GM06990 (cell line): Measurements from ENCODE around the gene PRM3.

Source experiments
- DNase-seq: peaks from one replicate; pipeline ENCODE4 v3.0.0-alpha.2; 2011; ENCODE audit not compliant: insufficient read length; ENCODE audit errors: extremely low read depth
- H3K27me3 ChIP-seq: replicated peaks from 2 replicates; pipeline ENCODE4 v1.6.0; 2011; ENCODE audit warnings: low read length; ENCODE audit not compliant: control insufficient read depth, insufficient read depth
- H3K36me3 ChIP-seq: 2 replicates; pipeline ENCODE4 v1.5.1; 2011; ENCODE audit warnings: low read length; ENCODE audit not compliant: control insufficient read depth, insufficient read depth
- H3K4me3 ChIP-seq: replicated peaks from 2 replicates; pipeline ENCODE4 v1.5.1; 2011; ENCODE audit warnings: low read depth, mild to moderate bottlenecking, control low read depth, low read length
- TF ChIP-seq, protein P1 (sequence below): IDR thresholded peaks from 2 replicates; pipeline ENCODE4 v1.5.1; 2011; ENCODE audit warnings: low read length, control low read depth, mild to moderate bottlenecking, inconsistent platforms; ENCODE audit not compliant: insufficient read depth, poor library complexity, severe bottlenecking

PRM3 gene

DNA sequence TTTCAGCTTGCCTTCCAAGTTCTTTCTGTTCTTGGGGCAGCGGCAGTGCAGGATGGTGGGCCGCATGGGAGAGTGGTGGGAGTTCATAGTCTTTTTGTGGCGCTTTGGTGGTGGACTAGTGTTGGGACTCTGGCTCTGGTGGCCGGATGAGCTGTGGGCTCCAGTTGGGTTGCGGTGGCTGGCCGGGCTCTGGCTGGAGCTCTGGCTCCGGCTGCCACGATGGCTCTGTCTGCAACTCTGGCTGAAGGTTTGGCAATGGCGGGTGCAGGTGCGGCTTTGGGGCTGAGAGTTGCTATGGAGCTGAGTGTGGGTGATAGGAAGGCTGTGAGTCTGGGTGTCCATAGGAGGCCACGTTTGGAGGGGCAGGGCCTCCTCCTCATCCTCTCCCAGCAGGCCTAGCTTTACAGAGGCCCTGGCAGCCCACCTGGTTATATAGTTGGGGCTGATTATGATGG, 4.5 kb downstream of the PRM3 start, which contains the start of gene TNP2:
TSS of gene TNP2 (minus strand) at position 405 of the 455 bp plus-strand sequence. CDS start at position 342, 63 bp downstream.
- Histone ChIP-seq H3K36me3 (no peaks in the 10 kb centered on the region), H3K27me3 (no peaks in the 10 kb centered on the region; the same call in 1 of the 2 replicates), H3K4me3 (no peak within 1 kb of the TSS)
- TF ChIP-seq, protein P1, sequence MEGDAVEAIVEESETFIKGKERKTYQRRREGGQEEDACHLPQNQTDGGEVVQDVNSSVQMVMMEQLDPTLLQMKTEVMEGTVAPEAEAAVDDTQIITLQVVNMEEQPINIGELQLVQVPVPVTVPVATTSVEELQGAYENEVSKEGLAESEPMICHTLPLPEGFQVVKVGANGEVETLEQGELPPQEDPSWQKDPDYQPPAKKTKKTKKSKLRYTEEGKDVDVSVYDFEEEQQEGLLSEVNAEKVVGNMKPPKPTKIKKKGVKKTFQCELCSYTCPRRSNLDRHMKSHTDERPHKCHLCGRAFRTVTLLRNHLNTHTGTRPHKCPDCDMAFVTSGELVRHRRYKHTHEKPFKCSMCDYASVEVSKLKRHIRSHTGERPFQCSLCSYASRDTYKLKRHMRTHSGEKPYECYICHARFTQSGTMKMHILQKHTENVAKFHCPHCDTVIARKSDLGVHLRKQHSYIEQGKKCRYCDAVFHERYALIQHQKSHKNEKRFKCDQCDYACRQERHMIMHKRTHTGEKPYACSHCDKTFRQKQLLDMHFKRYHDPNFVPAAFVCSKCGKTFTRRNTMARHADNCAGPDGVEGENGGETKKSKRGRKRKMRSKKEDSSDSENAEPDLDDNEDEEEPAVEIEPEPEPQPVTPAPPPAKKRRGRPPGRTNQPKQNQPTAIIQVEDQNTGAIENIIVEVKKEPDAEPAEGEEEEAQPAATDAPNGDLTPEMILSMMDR = no peak
- DNase-seq = no peak

DNA sequence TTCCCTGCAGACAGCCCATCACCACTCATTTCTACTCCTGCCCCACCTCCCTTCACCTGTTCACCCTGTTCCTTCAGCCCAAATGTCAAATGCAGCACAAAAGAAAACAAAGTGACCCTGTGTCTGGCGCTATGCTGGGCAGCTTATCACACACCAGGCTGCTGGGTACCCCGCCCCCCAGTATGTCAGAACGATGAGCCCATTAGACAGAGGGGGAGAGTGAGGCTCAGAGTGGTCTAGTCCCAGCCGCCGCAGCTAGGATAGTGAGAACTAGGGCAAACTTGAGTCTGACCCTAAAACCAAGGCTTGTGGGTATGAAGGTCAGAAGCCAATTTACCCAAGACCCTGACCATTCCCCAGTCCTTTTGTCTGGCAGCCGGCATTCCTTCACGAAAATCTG, 8.3 kb downstream of the PRM3 start:
- DNase-seq = no peak
- Histone ChIP-seq H3K4me3 (no peak overlapping the region), H3K36me3 (no peaks in the 10 kb centered on the region), H3K27me3 (no peaks in the 10 kb centered on the region)
- TF ChIP-seq, protein P1 = no peak

DNA sequence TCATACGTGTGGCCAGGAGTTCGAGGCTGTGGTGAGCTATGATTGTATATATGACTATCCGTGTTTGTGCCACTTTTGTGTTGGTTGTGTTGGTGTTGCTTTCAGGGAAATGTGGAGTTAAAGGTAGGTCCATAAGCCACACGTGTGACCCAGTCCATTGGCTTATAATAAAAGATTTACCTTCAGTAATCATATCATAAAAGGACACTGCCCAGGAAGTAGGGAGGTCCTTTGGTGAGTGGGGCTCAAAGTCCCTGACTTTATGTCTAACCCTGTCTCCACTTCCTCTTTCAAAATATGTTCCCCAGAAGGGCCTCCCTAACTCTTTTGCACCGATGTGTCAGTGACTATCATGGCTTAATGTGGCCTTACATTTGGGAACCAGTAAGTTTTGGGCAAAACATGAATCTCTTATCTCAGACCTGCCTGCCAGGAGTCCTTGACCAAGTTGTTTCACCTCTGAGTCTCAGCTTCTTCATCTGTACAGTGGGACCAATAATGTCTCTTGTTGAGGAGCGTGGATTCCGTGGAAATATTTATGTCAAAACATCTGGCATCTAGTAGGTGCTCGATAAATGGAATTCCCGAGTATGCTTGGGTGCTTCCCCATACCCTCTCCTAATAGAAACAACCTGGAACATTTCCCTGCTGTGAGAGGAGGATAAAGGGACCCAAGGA, 9.1 kb downstream of the PRM3 start:
- Histone ChIP-seq H3K36me3 (no peaks in the 10 kb centered on the region), H3K27me3 (no peaks in the 10 kb centered on the region), H3K4me3 (no peak overlapping the region)
- TF ChIP-seq, protein P1 = no peak
- no peak for DNase-seq

DNA sequence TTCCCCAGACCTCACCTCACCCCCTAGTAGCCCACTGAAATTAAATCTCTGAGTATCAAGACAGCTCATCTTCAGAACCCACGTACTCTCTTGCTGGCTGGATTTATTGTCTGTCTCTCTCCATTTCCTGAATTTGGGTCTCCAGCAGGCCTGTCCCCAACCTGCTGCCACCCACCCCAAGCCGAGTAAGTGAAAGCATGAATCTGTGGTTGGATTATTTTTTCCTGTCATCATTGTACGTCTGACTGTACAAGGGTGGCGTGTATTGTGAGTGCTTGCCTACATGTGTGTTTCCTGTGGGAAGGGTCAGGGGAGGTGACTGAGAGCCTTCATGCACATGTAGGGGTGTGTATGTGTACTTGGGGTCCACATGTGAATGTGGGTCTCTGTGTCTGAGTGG, 9.7 kb downstream of the PRM3 start:
- H3K36me3 ChIP-seq = no peaks in the 10 kb centered on the region
- no peak for DNase-seq
- H3K27me3 ChIP-seq = no peaks in the 10 kb centered on the region
- TF ChIP-seq, protein P1 = no peak
- no peak overlapping the region for H3K4me3 ChIP-seq

DNA sequence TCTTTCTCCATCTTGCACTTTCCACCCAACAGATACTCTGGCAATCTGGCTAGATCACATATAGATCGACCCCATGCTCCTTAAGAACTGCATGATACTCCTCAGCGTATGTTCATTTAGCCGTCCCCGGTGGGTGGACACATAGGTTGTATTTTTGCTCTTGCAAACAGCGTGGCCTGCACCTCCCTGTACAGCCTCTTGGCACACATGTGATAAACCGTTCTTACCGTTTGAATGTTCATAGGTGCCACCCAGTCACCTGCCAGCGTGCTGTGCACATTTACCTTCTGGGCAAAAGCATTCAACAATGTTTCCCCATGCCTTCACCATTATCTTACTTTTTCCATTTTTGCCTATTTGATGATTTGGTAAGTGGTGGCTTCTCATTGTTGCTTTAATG, 10.5 kb downstream of the PRM3 start:
- DNase-seq = no peak
- Histone ChIP-seq H3K27me3 (no peaks in the 10 kb centered on the region), H3K4me3 (no peak overlapping the region), H3K36me3 (no peaks in the 10 kb centered on the region)
- TF ChIP-seq, protein P1 = no peak
